Activated T-helper 1 cell treated with anti-CD3 and anti-CD28 coated beads, Interleukin-12 subunit alpha, Interleukin-12 subunit beta, Interleukin-2, Interleukin-4 antibody, amounts not matched to agents 30 ng/mL and 10 ng/mL and 1 ng/mL, durations not matched to agents 14 hours and 24 hours and 36 hours (primary cell): ENCODE measurements around the gene POTEF. TPM values are rescaled to one million over a fixed set of nuclear protein-coding genes. Genes with fewer than 3 reads are reported as not detected.

Experiments
- total RNA-seq: library from RNA; stranded (reverse); gene quantifications from 2 replicates; pipeline ENCODE4 v1.2.3, GENCODE V29; 2022

POTEF gene
- total RNA-seq, 1 donor from 2014 or later: not detected

Other genes starting within 250 kb of the POTEF start
- 0.07 TPM in 1 of 2 replicates, not detected in the other for gene RAB6C, start 149.6 kb downstream of the POTEF start, total RNA-seq
- gene CCDC74B, start 15.9 kb upstream of the POTEF start, total RNA-seq: 0.52 and 1.8 TPM in 2 replicates
- gene SMPD4, start 52.4 kb upstream of the POTEF start, total RNA-seq: 92.3 and 99.0 TPM in 2 replicates
- 289 and 294 TPM in 2 replicates for gene MZT2B, start 53.0 kb upstream of the POTEF start, total RNA-seq
- not detected in 2 replicates for gene TUBA3E, start 69.2 kb upstream of the POTEF start, total RNA-seq
- 169 and 184 TPM in 2 replicates for gene IMP4, start 213.7 kb upstream of the POTEF start, total RNA-seq
- gene PTPN18, start 226.8 kb upstream of the POTEF start, total RNA-seq: 66.9 and 68.9 TPM in 2 replicates